C4-2B (cell line): ENCODE results near the gene SLC22A5.

Experiments used
- H3K27ac ChIP-seq: fragments of 450-650 bp; 2 replicates; pipeline ENCODE4 v1.5.1; 2017
- CTCF ChIP-seq: fragments of 450-650 bp; conservative IDR thresholded peaks from 2 replicates; pipeline ENCODE4 v1.5.1; 2017; ENCODE audit warnings: mild to moderate bottlenecking
- ZFX ChIP-seq: fragments of 450-650 bp; IDR thresholded peaks from 2 replicates; pipeline ENCODE4 v1.6.1; 2017

The SLC22A5 gene

GRCh38 chr5:132388244-132389050 is 18.9 kb downstream of the SLC22A5 start:
- peak overlapping the region; percentile 74 for H3K27ac ChIP-seq
- TF ChIP-seq ZFX: no peak
- TF ChIP-seq CTCF: no peak

- TF ChIP-seq ZFX (no peak), CTCF (no peak)
- no peak overlapping the region for H3K27ac ChIP-seq
Measured at GRCh38 chr5:132389051-132389331, 19.5 kb downstream of the SLC22A5 start.

- no peak overlapping the region for H3K27ac ChIP-seq
- TF ChIP-seq ZFX (no peak), CTCF (no peak)
Measured at GRCh38 chr5:132389585-132390286, 20.2 kb downstream of the SLC22A5 start.

GRCh38 chr5:132391247-132391646 is 21.7 kb downstream of the SLC22A5 start:
- TF ChIP-seq ZFX (no peak), CTCF (no peak)
- H3K27ac ChIP-seq: no peak overlapping the region

- TF ChIP-seq CTCF (no peak), ZFX (no peak)
- H3K27ac ChIP-seq: no peak overlapping the region
Measured at GRCh38 chr5:132391870-132392269, 22.4 kb downstream of the SLC22A5 start.

- TF ChIP-seq ZFX: no peak
- TF ChIP-seq CTCF: no peak
- no peak overlapping the region for H3K27ac ChIP-seq
Measured at GRCh38 chr5:132392411-132392810, 22.9 kb downstream of the SLC22A5 start.
